Measurements from ENCODE around the gene HSD3B2.

The HSD3B2 gene

DNA sequence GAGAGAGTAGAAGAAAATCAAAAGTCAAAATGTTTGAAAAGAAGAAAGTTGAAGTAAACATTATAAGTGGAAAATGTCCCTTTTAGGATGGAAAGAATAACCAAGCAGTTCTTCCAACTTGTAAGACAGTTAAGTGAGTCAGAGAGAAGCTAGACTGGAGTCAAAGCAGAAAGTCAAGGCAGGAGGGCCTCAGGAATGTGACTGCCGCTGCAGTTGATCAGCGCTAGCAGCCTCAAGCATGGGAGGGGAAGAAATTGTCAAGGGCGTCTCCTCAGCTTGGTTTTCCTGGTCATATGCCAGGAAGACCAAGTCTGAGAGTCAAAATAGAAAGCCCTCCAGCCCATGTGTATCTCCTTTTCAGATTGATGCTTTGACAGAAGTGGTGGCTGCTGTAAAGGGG is 23.2 kb upstream of the HSD3B2 start:
- no peak for DNase-seq
- intact Hi-C loops (cut with DNase I) = no loop called here

DNA sequence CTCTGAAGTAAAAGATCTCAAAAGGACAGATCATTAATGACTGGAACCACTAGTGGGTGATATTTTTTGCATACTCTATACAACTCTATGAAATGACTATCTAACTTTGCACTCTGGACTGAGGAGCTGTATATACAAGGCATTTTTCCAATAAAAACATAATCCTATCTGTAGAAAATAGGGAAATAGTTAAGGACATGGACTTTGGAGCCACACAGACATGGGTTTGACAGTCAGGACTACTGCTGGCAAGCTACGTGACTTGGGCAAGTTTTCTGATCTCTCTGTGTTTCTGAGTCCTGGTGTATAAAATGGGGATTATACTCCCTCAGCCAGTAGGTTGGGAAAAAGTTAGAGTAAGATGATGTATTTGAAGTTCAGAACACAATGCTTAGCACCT is 20.9 kb upstream of the HSD3B2 start:
- intact Hi-C loops (cut with DNase I) = no loop called here
- DNase-seq = no peak

DNA sequence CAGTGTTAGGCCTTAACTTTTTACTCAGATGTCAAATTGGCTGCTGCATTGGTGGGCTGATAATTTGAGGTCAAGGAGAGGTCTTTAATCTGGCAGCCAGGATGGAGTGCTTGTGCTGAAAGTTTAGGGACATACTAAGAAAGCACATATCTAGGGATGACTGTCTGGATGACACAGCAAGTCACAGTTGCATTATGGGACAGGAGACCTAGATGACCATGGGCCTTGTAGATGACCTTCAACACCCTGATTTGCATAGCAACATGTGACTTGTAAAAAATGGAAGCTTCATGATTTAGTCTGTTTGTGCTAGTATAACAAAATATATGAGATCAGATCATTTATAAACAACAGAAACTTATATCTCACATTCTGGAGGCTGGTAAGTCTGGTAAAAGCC is 18.0 kb upstream of the HSD3B2 start:
- no peak for DNase-seq
- intact Hi-C loops (cut with DNase I) = no loop called here

DNA sequence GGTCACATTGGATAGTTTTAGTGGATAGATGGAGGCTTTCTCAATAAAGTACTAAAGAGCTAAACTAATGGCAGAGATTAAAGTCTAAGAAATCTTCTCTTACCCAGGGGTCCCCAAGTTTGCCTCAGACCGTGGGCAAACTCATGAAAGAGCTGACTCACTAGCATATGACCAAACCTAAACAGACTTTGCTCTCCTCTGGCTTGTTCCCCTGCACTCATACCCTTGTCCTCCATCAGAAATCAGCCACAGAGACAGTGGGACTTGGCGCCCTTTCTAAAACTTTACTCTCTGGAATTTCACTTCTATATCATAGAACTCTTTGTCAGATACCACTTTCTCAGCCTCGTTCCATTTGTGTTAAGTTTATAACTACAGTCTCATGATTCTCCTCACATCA is 17.0 kb upstream of the HSD3B2 start:
- intact Hi-C loops (cut with DNase I) = no loop called here
- no peak for DNase-seq

DNA sequence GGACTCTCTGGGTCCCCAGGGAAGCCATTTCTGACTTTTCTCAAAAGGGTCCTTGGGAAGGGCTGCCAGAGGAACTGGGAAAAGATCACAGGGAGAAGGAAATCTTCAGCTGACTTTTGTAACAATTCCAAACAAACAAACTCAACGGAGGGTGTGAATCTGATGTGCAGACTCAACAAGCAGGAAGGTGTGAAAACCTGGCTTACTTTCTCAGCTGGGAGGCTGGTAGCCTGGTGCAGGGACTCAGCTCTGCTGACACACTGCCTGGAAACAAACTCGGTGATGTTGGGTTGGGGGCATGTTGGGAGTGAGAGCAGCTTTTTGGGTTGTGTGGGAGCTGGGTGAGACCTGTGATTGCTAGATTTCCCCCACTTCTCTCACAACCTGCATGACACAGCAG is 10.2 kb upstream of the HSD3B2 start:
- no peak for DNase-seq
- intact Hi-C loops (cut with DNase I) = no loop called here

DNA sequence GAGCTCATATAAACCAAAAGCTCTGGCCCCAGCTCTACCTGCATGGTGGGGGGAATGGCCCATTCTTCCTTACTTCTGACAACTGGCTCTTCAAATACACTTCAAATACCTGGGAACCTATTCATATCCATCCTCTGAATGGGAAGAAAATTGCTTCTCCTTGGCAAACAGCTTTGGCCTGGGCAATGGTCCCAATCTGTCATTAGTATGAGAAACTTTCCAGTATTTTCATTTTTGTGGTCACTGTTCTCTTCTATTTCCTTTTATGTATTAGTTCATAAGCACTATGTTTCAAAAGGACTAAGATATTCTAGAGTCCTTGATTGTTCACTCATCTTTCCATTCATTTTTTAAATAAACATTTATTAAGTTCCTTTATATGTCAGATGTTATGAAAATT is 5.2 kb upstream of the HSD3B2 start:
- intact Hi-C loops (cut with DNase I) = no loop called here
- DNase-seq = no peak

DNA sequence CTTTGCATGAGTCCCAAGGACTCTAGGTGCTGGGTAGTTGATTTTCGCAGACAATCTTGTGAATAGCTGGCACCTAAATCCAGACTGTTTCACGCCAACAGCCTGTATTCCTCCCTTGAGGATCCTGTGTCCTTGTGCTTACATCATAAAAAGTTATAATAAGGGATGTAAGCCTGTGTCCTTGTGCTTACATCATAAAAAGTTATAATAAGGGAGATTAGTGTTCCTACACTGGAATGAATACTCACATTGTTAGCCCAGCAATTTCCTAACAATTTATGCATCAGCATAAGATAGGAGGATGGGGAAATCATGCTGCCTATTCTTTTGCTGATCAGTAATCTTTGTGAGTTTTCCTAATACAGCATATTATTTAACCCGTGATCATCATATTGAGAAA is 4.0 kb upstream of the HSD3B2 start:
- intact Hi-C loops (cut with DNase I) = no loop called here
- DNase-seq = no peak

DNA sequence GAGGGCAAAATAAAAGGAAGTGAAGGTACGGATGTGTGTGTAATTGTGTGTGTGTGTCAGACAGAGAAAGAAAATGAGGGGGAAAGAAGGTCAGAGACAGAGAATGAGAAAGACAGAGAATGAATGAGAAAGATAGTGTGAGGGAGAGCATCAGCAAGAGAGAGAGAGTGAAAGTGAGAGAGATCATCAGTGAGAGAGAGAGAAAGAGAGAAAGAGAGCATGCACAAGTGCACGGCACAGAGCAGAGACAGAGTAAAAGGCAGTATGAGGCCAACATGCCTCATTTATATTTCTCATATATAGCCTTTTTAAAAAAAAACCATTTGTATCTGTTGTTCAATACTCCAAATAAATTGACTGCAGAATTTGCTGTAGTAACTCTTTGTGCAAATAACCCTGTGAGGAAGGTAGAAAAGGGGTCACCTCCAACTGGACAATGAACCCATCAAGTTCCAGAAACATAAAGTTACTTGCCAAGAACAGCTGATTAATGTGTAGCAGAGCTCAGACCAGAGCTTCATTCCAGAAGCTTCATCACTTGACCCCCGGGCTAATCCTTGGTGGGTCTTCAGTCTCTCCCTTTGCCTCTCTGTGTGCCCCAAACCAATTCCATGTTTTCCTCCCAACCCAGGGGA is 1.2 kb downstream of the HSD3B2 start:
- intact Hi-C loops (cut with DNase I) = no loop called here
- DNase-seq = no peak

DNA sequence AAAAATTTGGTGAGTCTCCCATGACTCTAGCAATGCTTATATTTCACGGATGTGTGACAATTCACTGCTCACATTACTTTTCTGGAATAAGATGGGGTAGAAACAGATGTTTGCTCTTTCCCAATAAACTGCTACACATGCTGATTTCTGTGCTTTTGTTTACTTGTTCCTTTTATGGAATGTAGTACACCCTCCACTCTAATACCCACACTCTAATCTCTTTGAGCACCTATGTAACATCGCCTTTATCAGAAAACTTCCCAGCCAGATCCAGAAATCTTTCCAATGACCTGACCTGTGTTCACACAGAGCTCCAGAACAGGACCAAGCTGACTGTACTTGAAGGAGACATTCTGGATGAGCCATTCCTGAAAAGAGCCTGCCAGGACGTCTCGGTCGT is 4.2 kb downstream of the HSD3B2 start:
- intact Hi-C loops (cut with DNase I) = no loop called here
- DNase-seq = no peak

DNA sequence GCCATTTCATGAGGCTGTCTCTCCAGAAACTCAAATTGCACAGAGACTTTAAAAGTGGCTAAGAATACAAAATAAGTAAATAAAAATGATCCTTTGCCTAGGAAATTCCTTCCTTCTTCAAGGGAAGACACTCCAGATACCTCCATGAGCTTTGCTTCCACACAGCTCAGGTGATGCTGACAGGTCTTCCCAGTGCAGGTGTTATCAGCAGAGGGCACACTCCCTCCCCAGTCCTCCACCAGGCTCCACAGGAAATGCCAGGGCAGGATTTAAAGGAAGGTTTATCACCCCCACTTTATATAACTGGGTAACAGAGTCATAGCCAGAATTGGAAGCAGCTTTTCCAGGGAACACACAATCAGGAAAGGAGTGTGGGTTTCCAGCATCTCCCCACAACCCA is 5.7 kb downstream of the HSD3B2 start:
- intact Hi-C loops (cut with DNase I) = no loop called here
- no peak for DNase-seq

DNA sequence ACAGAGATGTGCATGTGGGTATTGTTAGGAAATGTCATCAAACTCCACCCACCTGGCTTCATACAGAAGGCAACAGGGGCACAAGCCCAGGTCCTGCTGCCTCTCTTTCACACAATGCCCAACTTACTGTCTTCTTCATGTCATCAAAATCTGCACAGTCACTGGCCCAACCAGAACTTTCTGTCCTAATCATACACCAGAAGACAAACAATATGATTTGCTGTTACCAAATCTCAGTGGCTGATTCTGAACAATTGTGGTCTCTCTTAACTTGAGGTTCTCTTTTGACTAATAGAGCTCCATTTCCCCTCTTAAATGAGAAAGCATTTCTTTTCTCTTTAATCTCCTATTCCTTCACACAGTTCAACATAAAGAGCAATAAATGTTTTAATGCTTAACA is 7.7 kb downstream of the HSD3B2 start:
- intact Hi-C loops (cut with DNase I) = no loop called here
- no peak for DNase-seq

DNA sequence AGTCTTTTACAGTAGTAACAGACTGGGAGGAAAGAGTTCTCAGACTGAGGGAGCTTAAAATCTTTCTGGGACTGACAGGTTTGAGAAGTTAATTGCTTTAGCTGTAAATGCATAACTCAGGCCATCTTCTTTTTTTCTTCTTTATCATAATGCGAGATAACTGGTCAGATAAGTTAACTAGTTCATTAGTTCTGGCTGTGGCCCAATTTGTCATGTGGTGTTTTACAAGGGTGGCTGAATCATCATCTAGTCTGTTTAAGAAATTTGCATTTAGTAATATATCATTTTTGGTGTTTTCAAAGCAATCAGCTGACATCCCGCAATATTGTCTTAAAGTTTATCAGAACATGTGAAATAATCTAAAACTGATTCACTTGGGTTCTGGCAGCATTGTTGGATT is 14.0 kb downstream of the HSD3B2 start:
- DNase-seq = no peak
- intact Hi-C loops (cut with DNase I) = no loop called here

DNA sequence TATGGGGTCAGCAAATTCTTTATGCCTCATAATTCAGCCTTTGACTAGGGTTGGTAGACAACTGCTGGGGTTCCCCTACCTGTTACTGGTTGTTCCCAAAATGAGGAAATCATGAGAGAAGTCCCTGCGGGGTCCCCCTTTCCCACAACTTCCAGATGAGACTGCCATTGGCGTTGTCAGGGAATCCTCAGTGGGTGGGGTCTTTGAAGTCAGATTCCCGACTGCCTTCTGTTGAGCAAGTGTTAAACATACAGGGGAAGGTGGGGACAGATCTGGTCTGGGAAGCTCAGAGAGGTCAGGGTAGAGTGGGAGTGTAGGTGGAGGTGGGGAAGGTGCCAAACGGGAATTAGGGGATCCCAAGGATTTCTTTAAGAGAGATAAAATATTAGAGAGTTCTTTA is 14.7 kb downstream of the HSD3B2 start:
- intact Hi-C loops (cut with DNase I) = no loop called here

DNA sequence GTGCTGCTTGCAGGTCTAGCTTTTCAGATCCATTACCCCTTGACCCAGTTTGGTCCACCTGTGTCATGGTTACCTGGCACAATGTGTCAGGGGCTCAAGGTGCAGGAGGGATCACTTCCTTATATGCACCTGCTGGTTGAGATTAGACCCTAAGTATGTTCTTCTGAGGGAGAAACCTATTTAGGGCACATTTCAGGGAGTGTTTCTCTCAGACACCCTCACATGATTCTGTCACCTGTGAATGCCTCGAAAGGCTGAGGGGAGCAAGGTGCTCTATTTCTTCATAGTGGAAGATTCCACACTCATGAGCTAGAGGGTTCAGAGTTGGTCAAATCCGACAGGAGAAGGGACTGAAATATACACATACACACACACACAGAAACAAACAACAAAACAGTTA is 15.5 kb downstream of the HSD3B2 start:
- intact Hi-C loops (cut with DNase I) = no loop called here

More for the DNA sequence above, 14.7 kb downstream of the HSD3B2 start:
- DNase-seq = no peak

DNA sequence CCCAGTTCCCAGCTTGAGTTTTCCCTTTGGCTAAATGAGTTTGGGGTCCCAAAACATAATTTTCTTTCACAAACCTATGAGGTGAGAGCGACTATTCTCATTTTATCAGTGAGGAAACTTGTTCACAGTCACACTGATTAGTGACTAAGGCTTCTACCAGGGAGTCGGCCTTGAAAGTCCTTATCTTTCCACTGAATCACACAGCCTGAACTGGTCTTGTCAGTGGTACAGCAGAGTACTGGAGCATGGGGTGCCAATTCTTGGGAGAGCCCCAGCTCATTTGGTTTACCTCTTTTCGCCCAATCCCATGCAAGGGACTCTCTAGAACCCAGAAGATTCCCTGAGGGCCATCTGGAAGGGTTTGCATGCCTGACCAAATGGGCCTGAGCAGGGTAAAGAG is 16.9 kb downstream of the HSD3B2 start:
- intact Hi-C loops (cut with DNase I) = no loop called here

More for the DNA sequence above, 15.5 kb downstream of the HSD3B2 start:
- DNase-seq = no peak

DNA sequence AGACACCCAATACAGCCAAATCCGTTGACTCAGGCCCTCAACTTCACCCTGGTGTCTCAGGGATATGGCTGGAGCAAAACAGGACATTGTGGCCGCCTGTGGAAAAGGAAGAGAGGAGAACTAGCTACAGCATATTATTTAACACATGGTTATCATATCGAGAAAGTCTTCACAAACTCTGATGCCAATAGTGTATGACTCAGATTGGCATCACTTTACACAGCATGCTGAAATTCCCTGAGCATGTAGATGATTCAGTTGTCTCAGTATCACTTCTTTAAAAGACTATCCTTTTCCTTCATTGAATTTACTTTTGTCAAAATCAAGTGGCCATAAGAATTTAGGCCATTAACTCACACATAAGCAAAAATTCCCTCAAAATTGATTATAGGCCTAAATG is 20.1 kb downstream of the HSD3B2 start:
- intact Hi-C loops (cut with DNase I) = no loop called here
- no peak for DNase-seq

More for the DNA sequence above, 16.9 kb downstream of the HSD3B2 start:
- DNase-seq = no peak

DNA sequence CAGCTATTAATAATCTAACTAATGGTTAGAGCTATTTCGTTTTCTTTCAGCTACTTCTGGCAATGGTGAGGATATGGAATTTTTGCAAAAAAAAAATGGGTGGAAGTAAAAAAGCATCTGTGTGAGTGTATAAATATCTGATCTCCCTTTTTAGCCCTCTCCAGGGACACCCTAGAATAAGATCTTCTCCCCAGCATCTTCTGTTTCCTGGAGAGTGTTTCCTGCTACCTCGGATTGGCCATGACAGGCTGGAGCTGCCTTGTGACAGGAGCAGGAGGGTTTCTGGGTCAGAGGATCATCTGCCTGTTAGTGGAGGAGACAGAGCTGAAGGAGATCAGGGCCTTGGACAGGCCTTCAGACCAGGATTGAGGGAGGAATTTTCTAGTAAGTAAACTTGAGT is 23.8 kb downstream of the HSD3B2 start:
- no peak for DNase-seq
- intact Hi-C loops (cut with DNase I) = no loop called here

DNA sequence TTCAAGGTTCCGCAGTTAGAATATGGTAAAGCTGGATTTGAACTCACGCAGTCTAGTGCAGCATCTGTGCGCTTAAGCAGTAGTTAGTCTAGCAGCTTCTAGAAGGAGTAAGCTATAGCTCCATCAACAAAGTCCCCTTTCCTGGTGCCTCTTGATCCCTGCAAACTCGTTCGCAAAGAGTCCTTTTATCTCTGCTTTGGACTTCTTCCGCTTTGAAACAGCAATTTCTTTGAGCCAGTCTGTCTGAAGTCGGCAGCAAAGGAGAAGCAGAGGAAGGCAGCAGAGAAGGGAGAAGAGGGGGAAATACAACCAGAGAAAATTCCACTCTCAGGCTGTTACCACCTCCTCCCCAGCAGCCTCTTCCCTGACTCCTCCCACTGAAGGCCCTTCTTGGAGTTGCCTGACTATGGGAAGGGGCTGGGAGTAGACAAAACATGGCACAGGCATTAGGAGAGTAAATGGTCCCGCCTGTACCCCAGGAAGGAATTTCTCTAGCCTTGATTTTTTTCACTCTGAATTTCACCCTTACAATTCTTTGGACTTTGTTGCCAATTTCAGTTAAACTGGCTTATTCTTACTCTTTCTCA is 25.9 kb downstream of the HSD3B2 start:
- DNase-seq = no peak
- intact Hi-C loops (cut with DNase I) = no loop called here

DNA sequence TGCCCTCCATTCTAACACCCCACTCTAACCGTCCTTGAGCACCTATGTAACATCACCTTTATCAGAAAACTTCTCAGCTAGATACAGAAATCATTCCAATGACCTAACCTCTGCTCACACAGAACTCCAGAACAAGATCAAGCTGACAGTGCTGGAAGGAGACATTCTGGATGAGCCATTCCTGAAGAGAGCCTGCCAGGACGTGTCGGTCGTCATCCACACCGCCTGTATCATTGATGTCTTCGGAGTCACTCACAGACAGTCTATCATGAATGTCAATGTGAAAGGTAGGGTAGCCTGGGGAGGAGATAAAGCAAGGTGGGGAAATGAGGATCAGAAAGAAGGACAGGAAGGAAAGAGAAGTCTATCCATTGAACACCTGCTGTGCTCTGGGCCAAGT is 27.8 kb downstream of the HSD3B2 start:
- intact Hi-C loops (cut with DNase I) = no loop called here
- DNase-seq = no peak

DNA sequence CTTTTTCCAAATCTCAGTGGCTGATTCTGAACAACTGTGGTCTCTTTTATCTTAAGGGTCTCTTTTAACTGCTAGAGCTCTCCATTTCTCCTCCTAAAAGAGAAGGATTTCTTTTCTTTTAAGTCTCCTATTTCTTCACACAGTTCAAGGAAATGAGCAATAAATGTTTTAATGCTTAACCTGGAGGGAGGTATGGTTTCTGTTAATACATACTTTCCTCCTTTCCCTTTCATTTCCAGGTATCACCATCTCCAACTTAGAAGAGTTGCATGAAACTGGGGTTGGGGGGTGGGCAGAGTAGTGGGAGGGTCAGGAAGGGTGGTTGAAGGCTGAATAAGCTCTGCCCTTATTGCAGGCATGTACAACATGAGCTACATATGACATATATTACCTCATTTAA is 31.4 kb downstream of the HSD3B2 start:
- DNase-seq = no peak
- intact Hi-C loops (cut with DNase I) = no loop called here

DNA sequence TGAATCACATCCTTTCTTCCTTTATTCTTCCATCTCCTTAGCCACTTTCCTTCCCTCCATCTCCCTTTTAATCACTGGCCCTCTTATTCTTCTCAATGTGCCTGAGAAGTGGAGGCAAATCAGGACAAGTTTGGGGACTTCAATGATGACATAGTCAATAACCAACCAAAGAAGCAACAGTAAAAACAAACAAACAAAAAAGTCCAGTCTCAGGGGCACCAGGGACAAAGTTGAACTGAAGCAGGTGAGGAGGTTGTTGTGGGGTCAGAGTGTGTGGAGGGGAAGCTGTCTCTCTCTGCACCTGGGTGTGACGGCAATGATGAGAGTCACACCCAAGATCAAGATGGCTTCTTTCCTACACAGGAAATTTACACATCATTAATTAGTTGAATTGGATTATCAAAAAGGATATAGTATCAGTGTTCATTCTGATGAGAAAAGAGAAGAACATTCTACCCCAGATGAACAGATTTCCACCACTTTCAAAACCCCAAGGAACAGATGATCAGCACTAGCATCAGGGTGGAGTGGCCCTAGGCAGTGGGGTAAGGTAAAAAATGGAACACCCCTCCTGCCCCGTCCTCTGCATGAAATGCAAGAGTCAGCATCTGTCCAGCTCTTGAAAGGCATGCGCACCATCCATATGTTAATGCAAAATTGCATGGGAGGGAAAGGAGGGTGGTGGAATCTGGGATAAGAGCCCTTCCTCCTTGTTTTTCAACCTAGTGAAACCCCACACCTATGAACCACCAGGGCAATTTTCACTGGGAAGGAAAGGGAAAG is 32.6 kb downstream of the HSD3B2 start:
- intact Hi-C loops (cut with DNase I) = no loop called here
- DNase-seq = no peak
